GM12891 (cell line): Measurements from ENCODE around the gene BMP6.

Experiments
- PAX5 ChIP-seq: IDR thresholded peaks from 2 replicates; pipeline ENCODE4 v1.6.1; 2011; ENCODE audit warnings: low read length, moderate library complexity, mild to moderate bottlenecking; ENCODE audit not compliant: insufficient read depth, severe bottlenecking
- POLR2A ChIP-seq: IDR thresholded peaks from 2 replicates; pipeline ENCODE4 v1.6.1; 2011; ENCODE audit warnings: low read depth, low read length, control low read depth
- POLR2AphosphoS5 ChIP-seq: IDR thresholded peaks from 2 replicates; pipeline ENCODE4 v1.6.1; 2011; ENCODE audit warnings: low read depth, low read length, control low read depth
- SPI1 ChIP-seq: IDR thresholded peaks from 2 replicates; pipeline ENCODE4 v1.6.1; 2011; ENCODE audit warnings: low read depth, low read length, control low read depth
- TAF1 ChIP-seq: IDR thresholded peaks from 2 replicates; pipeline ENCODE4 v1.6.1; 2011; ENCODE audit warnings: low read depth, low read length, control low read depth

DNA sequence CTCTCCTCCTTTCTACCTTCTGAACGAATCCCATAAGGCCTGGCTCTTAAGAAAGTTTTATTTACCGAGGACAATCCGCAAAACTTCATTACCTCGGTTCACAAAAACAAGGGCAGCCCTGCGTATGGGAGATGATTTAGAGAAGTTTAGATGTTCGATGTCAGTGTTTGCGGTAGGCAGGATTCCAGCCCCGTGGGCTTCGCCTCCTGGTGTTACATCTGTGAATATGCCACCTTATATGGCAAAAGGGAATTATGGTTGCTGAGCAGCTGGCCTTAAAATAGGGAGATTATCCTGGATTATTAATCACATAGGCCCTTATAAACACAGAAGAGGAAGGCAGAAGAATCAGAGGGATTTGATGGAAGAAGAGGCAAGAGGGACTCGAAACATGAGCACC is 21.1 kb downstream of the BMP6 start:
- TF ChIP-seq POLR2AphosphoS5 (no peak), TAF1 (no peak), POLR2A (no peak), SPI1 (no peak), PAX5 (no peak)
